GM20000 (cell line): ENCODE results near the gene LIF.

Experiments used
- DNase-seq: peaks from one replicate; pipeline ENCODE4 v3.0.0; 2012; ENCODE audit warnings: low spot score
- TF ChIP-seq, protein P1 (sequence below): IDR thresholded peaks from 2 replicates; pipeline ENCODE4 v1.5.1; 2012; ENCODE audit warnings: mild to moderate bottlenecking, control low read depth; ENCODE audit errors: extremely low read depth, missing control alignments

The LIF gene

DNA sequence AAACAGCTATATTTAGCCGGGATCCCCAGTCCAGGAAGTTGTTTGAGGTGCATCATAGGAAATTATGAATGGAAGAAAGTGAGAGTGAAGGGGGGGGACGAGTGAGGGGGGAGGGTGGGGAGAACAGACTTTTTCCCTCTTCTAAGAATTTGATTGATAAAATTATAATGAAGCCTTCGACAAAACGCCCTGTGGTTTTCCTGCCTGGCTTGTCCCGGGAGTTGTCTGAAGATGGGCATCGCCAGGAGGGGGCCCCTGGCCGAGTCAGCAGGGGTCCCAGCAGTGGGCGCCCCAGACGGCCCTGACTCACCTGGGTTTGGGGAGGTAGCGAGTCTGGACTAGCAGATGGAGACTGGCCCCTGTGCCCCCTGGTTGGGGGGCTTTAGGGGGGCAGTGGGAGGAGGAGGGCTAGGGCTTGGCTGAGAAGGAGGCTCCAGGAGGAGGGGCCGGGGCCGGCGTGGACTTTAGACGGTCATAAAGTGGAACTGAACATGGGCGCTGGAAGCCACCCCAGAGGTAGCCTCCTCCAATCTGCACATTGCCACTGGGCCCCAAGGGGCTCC, 336 bp upstream of the LIF start:
- TF ChIP-seq, protein P1, sequence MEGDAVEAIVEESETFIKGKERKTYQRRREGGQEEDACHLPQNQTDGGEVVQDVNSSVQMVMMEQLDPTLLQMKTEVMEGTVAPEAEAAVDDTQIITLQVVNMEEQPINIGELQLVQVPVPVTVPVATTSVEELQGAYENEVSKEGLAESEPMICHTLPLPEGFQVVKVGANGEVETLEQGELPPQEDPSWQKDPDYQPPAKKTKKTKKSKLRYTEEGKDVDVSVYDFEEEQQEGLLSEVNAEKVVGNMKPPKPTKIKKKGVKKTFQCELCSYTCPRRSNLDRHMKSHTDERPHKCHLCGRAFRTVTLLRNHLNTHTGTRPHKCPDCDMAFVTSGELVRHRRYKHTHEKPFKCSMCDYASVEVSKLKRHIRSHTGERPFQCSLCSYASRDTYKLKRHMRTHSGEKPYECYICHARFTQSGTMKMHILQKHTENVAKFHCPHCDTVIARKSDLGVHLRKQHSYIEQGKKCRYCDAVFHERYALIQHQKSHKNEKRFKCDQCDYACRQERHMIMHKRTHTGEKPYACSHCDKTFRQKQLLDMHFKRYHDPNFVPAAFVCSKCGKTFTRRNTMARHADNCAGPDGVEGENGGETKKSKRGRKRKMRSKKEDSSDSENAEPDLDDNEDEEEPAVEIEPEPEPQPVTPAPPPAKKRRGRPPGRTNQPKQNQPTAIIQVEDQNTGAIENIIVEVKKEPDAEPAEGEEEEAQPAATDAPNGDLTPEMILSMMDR, result no peak

DNA sequence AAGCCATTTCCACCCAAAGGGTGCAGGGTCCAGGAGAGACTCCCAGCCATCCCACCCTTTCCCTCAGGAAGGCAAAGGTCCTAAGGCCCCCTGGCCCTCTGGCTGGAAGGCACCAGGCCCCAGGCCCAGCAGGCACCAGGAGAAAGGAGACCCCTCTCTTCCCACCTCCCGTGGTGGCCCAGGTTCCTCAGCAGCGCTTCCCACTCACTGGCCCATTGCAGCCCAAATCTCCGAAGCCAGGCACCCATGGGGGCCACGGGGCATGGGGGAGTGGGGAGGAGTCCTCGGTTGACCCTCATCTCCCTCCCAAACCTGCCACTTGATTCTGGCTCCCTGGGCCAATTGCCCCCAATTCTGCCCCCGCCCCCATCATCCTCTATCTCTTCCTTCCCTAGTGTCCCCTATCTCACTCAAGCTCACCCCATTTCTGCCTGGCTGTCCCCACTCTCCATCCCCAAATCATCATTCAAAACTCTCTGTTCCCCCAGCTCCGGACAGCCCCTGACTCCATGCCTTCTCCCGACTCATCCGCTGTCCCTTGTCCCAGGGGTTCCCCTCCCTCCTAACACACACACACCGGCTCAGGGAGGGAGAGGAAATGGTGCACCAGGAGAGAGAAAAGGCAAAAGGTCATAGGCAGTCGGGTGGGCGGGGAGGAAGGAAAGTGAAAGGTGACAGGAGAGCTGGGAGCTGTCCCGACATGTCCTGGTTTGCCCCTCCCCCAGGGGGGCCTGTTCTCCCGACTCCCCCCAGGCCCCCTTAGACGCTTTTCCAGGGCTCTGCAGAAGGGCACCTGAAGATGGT, 1.2 kb downstream of the LIF start:
- TF ChIP-seq, protein P1, result no peak
- no peak for DNase-seq

More for the DNA sequence above, 336 bp upstream of the LIF start:
- DNase-seq, result no peak

DNA sequence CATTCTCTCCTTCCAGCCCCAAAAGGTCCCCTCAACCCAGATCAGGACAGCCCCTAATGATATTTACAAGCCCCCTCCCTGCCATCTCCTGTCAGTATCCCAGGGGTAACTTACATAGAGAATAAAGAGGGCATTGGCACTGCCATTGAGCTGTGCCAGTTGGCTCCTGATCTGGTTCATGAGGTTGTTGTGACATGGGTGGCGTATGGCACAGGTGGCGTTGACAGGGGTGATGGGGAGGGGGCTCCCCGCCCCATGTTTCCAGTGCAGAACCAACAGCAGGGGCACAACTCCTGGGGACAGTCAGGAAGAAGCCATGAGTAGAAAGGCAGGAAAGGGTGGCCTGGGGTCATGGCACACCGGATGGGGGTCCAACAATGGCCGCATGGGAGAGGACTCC, 1.9 kb downstream of the LIF start:
- TF ChIP-seq, protein P1, result no peak
- DNase-seq, result no peak

DNA sequence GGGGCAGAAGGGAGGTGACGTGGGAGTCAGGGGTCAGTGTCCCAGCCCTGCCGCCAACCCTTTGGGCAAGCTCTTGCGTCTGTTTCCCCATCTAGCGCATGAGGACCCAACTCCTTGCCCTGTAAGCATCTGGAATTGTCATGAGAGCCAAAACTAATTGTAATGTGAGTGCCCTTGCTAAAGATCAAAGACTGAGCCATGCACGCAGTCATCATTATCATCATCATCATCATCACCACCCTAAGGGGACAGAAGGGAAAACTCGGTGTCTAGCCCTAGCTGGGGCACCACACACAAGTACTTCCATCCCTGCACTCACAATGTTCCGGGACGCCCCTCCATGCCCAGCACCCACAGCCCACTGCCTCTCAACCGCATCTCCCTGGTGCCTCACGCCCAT, 2.5 kb downstream of the LIF start:
- no peak for DNase-seq
- TF ChIP-seq, protein P1, result no peak

DNA sequence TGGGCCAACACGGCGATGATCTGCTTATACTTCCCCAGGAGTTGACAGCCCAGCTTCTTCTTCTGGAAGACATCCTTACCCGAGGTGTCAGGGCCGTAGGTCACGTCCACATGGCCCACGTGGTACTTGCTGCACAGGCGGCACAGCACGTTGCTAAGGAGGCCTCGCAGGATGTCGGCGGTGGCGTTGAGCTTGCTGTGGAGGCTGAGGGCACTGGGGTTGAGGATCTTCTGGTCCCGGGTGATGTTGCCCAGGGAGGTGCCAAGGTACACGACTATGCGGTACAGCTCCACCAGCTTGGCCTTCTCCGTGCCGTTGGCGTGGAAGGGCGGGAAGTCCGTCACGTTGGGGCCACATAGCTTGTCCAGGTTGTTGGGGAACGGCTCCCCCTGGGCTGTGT, 2.9 kb downstream of the LIF start:
- DNase-seq, result no peak
- TF ChIP-seq, protein P1, result no peak

DNA sequence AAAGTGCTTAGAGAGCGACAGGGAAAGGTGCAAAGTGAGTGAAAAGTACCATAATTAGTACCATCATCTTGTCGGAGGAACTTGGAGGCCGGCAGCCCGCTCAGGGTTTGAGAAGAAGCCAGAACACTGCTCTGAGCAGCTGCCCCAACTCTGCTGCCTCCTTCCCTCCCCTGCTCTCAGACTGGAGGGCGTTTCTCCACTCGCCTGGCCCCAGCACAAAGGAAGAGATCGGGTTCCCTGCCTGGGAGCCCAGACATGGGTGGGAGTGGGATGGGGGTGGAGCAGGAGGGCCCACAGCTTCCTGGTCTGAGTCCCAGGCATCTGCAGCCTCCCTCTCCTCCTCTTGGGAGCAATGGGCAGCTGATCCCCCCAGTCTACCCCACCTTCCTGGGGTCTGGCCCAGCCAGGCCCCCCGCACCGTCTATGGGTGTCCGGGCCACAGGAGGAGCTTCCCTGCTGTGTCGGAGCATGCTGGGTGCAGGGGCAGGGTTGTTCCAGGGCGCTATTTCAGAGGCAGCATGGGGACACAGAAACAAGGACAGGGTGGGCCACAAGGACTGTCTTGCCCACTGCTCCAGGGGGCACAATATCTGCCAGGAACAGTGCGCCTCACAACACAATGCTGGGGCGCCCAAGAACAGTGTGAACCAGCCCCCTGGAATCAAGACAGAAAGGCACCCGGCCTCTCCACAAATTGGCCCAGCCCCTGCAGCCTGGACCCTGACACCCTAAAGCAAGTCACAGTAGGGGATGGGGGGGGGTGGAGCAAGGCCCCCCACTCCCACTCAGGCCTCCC, 4.8 kb downstream of the LIF start:
- DNase-seq, result no peak
- TF ChIP-seq, protein P1, result no peak
